Astrocyte of the spinal cord (primary cell): ENCODE results near the gene TULP4.

ENCODE experiments used
- DNase-seq: peaks from one replicate; pipeline ENCODE4 v3.0.0; 2011; ENCODE audit warnings: low read depth, low spot score
- H3K4me3 ChIP-seq: 2 replicates; pipeline ENCODE4 v1.5.1; 2011; ENCODE audit warnings: low read depth, mild to moderate bottlenecking, low read length, moderate library complexity
- CTCF ChIP-seq: IDR thresholded peaks from 2 replicates; pipeline ENCODE4 v1.5.1; 2012; ENCODE audit warnings: low read depth, mild to moderate bottlenecking, low read length, inconsistent platforms
- in situ Hi-C: cut with HindIII; loops from 2 replicates; pipeline ENCODE4 v1.10.0; 2017; ENCODE audit warnings: low sequenced_read_pairs

The TULP4 gene

GRCh38 chr6:158316022-158316421 lies 3.8 kb downstream of the TULP4 start:
- H3K4me3 ChIP-seq, result no peak overlapping the region
- DNase-seq, result peak; percentile 56
- in situ Hi-C loops, result no loop called here
- no peak for TF ChIP-seq CTCF

- no peak overlapping the region for H3K4me3 ChIP-seq
- TF ChIP-seq CTCF, result no peak
- DNase-seq, result peak; percentile 84
- in situ Hi-C loops, result no loop called here
Observed at GRCh38 chr6:158321960-158322359, 9.7 kb downstream of the TULP4 start.

GRCh38 chr6:158322400-158322723 lies 10.1 kb downstream of the TULP4 start:
- in situ Hi-C loops, result no loop called here
- TF ChIP-seq CTCF, result no peak
- DNase-seq, result no peak
- no peak overlapping the region for H3K4me3 ChIP-seq

- no peak for TF ChIP-seq CTCF
- H3K4me3 ChIP-seq, result no peak overlapping the region
- in situ Hi-C loops, result no loop called here
- DNase-seq, result peak; percentile 59
Observed at GRCh38 chr6:158322724-158323560, 10.7 kb downstream of the TULP4 start.

GRCh38 chr6:158323561-158323958 lies 11.3 kb downstream of the TULP4 start:
- TF ChIP-seq CTCF, result no peak
- DNase-seq, result no peak
- in situ Hi-C loops, result no loop called here
- no peak overlapping the region for H3K4me3 ChIP-seq

GRCh38 chr6:158324136-158324535 lies 11.9 kb downstream of the TULP4 start:
- no peak for TF ChIP-seq CTCF
- H3K4me3 ChIP-seq, result no peak overlapping the region
- in situ Hi-C loops, result no loop called here
- DNase-seq, result no peak
